Measurements from ENCODE around the gene RIPK3. TPM values are rescaled to one million over a fixed set of nuclear protein-coding genes. Genes with fewer than 3 reads are reported as not detected.

RIPK3 gene
- total RNA-seq, 2 experiments from 2014 or later, result 26.9 to 28.6 TPM

DNA sequence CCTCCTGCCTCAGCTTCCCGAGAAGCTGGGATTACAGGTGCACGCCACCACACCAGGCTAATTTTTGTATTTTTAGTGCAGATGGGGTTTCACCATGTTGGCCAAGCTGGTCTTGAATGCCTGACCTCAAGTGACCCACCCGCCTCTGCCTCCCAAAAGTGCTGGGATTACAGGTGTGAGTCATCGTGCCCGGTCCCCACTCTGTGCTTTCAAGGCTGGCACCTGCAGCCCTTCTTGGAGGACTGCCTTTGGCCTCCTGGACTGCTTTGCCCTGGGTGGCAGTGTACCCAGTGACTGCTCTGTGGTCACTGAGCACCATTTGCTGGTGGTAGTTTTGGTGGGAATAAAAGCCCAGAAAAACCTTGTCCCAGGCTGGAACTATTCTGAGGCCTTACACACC is 52.8 kb downstream of the RIPK3 start:
- ATAC-seq, result no peak
- peaks cover 28% of the 10 kb centered on the region for H3K4me1 Mint-ChIP-seq (ENCODE audit: low read depth)
- DNase-seq, result no peak
- ChIA-PET POLR2A (no interaction called here), CTCF (interaction anchor here (1.5 kb wide), 1 partner anchor 10 kb away, joined by 5 read pairs; no protein-coding TSS in a partner anchor)
- no peaks in the 10 kb centered on the region for H3K9me3 Mint-ChIP-seq (ENCODE audit: insufficient read depth)
- H3K27ac Mint-ChIP-seq, result no peak overlapping the region
- no peak overlapping the region for H3K4me3 Mint-ChIP-seq
- H3K36me3 Mint-ChIP-seq (ENCODE audit: low read depth), result peaks cover 32% of the 10 kb centered on the region
- H3K27me3 Mint-ChIP-seq (ENCODE audit: low read depth), result no peaks in the 10 kb centered on the region

Other genes starting within 250 kb of the RIPK3 start
- 10 to 100 TPM; 49.6 to 54.9 TPM for gene PCK2, start 245.7 kb downstream of the RIPK3 start, total RNA-seq
- 100 to 1,000 TPM; 101 to 107 TPM for gene DCAF11, start 225.2 kb downstream of the RIPK3 start, total RNA-seq
- 1 to 10 TPM; 2.8 to 3.4 TPM for gene NRL, start 225.0 kb downstream of the RIPK3 start, total RNA-seq
- 1 to 10 TPM; 1.4 to 2.1 TPM for gene FITM1, start 209.3 kb downstream of the RIPK3 start, total RNA-seq
- 100 to 1,000 TPM; 516 to 530 TPM for gene PSME1, start 203.8 kb downstream of the RIPK3 start, total RNA-seq
- 10 to 100 TPM; 49.9 to 53.2 TPM for gene EMC9, start 198.4 kb downstream of the RIPK3 start, total RNA-seq
- gene PSME2, start 193.4 kb downstream of the RIPK3 start, total RNA-seq, result 100 to 1,000 TPM; 635 to 636 TPM
- gene RNF31, start 192.5 kb downstream of the RIPK3 start, total RNA-seq, result 100 to 1,000 TPM; 123 to 142 TPM
- gene IRF9, start 178.7 kb downstream of the RIPK3 start, total RNA-seq, result 100 to 1,000 TPM; 221 to 242 TPM
- gene REC8, start 167.9 kb downstream of the RIPK3 start, total RNA-seq, result 10 to 100 TPM; 54.5 to 58.6 TPM
- 10 to 100 TPM; 56.3 to 60.1 TPM for gene IPO4, start 151.2 kb downstream of the RIPK3 start, total RNA-seq
- 10 to 100 TPM; 29.3 to 32.8 TPM for gene TM9SF1, start 144.6 kb downstream of the RIPK3 start, total RNA-seq
- gene TSSK4, start 134.3 kb downstream of the RIPK3 start, total RNA-seq, result not detected
- gene CHMP4A, start 126.5 kb downstream of the RIPK3 start, total RNA-seq, result 10 to 100 TPM; 83.2 to 93.4 TPM
- 10 to 100 TPM; 16.9 to 18.2 TPM for gene MDP1, start 123.9 kb downstream of the RIPK3 start, total RNA-seq
- 100 to 1,000 TPM; 214 to 222 TPM for gene NEDD8, start 107.6 kb downstream of the RIPK3 start, total RNA-seq
- 10 to 100 TPM; 67.2 to 68.4 TPM for gene GMPR2, start 107.1 kb downstream of the RIPK3 start, total RNA-seq
- 100 to 1,000 TPM; 128 to 131 TPM for gene TINF2, start 97.4 kb downstream of the RIPK3 start, total RNA-seq
- gene TGM1, start 76.8 kb downstream of the RIPK3 start, total RNA-seq, result 1 to 10 TPM; 2.7 to 3.1 TPM
- 10 to 100 TPM; 47.7 to 51.8 TPM for gene RABGGTA, start 68.4 kb downstream of the RIPK3 start, total RNA-seq
- 10 to 100 TPM; 28.6 to 33.9 TPM for gene DHRS1, start 40.2 kb downstream of the RIPK3 start, total RNA-seq
- 10 to 100 TPM; 35.2 to 36.7 TPM for gene NOP9, start 40.1 kb downstream of the RIPK3 start, total RNA-seq
- gene CIDEB, start 32.0 kb downstream of the RIPK3 start, total RNA-seq, result 10 to 100 TPM; 47.2 to 48.2 TPM
- 10 to 100 TPM; 17.8 to 18.7 TPM for gene LTB4R2, start 29.9 kb downstream of the RIPK3 start, total RNA-seq
- 10 to 100 TPM; 26.9 to 28.0 TPM for gene LTB4R, start 28.5 kb downstream of the RIPK3 start, total RNA-seq
- gene ADCY4, start 4.9 kb downstream of the RIPK3 start, total RNA-seq, result 1 to 10 TPM; 3.4 to 4.7 TPM
- gene NFATC4, start 28.2 kb upstream of the RIPK3 start, total RNA-seq, result not detected
- under 1 TPM; 0.21 to 0.52 TPM for gene NYNRIN, start 59.0 kb upstream of the RIPK3 start, total RNA-seq
- gene CBLN3, start 89.7 kb upstream of the RIPK3 start, total RNA-seq, result 1 to 10 TPM; 1.1 to 1.3 TPM
- 10 to 100 TPM; 55.4 to 58.9 TPM for gene KHNYN, start 90.0 kb upstream of the RIPK3 start, total RNA-seq
- gene SDR39U1, start 102.8 kb upstream of the RIPK3 start, total RNA-seq, result 10 to 100 TPM; 47.6 to 58.6 TPM
- under 1 TPM; 0.52 to 0.82 TPM for gene CMA1, start 168.3 kb upstream of the RIPK3 start, total RNA-seq
- gene CTSG, start 236.3 kb upstream of the RIPK3 start, total RNA-seq, result under 1 TPM; 0.32 to 0.47 TPM